Endothelial cell of umbilical vein (primary cell): Measurements from ENCODE around the gene CXCL3. TPM values are rescaled to one million over a fixed set of nuclear protein-coding genes. Genes with fewer than 3 reads are reported as not detected.

Experiments
- BruUV-seq: library from RNA; stranded (reverse); fragments of 400-500 nt; replicated peaks from 2 replicates; lab custom pipeline; 2021; lab: Mats Ljungman, UMichigan
- CTCF ChIA-PET: fragments of 300-600, 350-600 bp; sonication (Branson Sonifier 250); formaldehyde crosslinking; loops from one replicate; lab custom pipeline; 2021; ENCODE audit warnings: antibody characterized with exemption, inconsistent platforms; lab: Charles Lee
- POLR2A ChIA-PET: fragments of 300-600, 350-600 bp; sonication (Branson Sonifier 250); formaldehyde crosslinking; loops from one replicate; lab custom pipeline; 2021; ENCODE audit warnings: antibody characterized with exemption, inconsistent platforms; lab: Charles Lee
- DNase-seq: peaks from one replicate; pipeline ENCODE4 v3.0.0-alpha.2; 2011; ENCODE audit warnings: low read depth, low spot score
- FAIRE-seq: peaks from 2 replicates; lab custom pipeline; 2011; peaks lifted over from hg19 to GRCh38; lab: Jason Lieb, UNC
- H2AFZ ChIP-seq: 2 replicates; pipeline ENCODE4 v1.6.0; 2012; ENCODE audit warnings: low read depth, low read length, control low read depth, inconsistent platforms
- H3K27ac ChIP-seq: 2 replicates; pipeline ENCODE4 v1.5.1; 2011; ENCODE audit warnings: low read depth, mild to moderate bottlenecking, control low read depth, low read length, moderate library complexity; ENCODE audit not compliant: insufficient read depth
- H3K27me3 ChIP-seq, 2 experiments: 2 replicates each; pipeline versions ENCODE4 v1.6.0 to v1.6.1; 2011; ENCODE audit warnings: low read length in 2 of 2, mixed read lengths in 1 of 2; ENCODE audit not compliant: control insufficient read depth in 2 of 2, insufficient read depth in 2 of 2
- H3K36me3 ChIP-seq, 2 experiments: 2 replicates in 1 of 2; 3 replicates in 1 of 2; pipeline ENCODE4 v1.5.1; 2011; ENCODE audit warnings: low read length in 2 of 2, mild to moderate bottlenecking in 1 of 2, moderate library complexity in 1 of 2; ENCODE audit not compliant: control insufficient read depth in 2 of 2, insufficient read depth in 2 of 2; ENCODE audit errors: extremely low read depth in 1 of 2
- H3K4me1 ChIP-seq: 3 replicates; pipeline ENCODE4 v1.5.1; 2011; ENCODE audit warnings: mild to moderate bottlenecking, low read length; ENCODE audit not compliant: control insufficient read depth, insufficient read depth; ENCODE audit errors: extremely low read depth
- H3K4me2 ChIP-seq: 2 replicates; pipeline ENCODE4 v1.6.1; 2011; ENCODE audit warnings: low read length, control low read depth, mixed read lengths; ENCODE audit not compliant: insufficient read depth
- H3K4me3 ChIP-seq, 3 experiments: fragments of 200-600 bp in 1 of 3; sonication (generic), shearing (Covaris generic) in 1 of 3; replicated peaks in 1 of 3; 2 replicates each; pipeline ENCODE4 v1.5.1; 2011 to 2016; ENCODE audit warnings: control low read depth in 3 of 3, low read length in 3 of 3, mild to moderate bottlenecking in 2 of 3, inconsistent platforms in 1 of 3, low read depth in 1 of 3, moderate library complexity in 1 of 3; ENCODE audit not compliant: insufficient read depth in 1 of 3
- H3K79me2 ChIP-seq: 2 replicates; pipeline ENCODE4 v1.6.0; 2012; ENCODE audit warnings: low read length, inconsistent platforms; ENCODE audit not compliant: control insufficient read depth, insufficient read depth
- H3K9ac ChIP-seq: replicated peaks from 2 replicates; pipeline ENCODE3; 2011; ENCODE audit warnings: low read length, control low read depth; ENCODE audit not compliant: insufficient read depth; ENCODE audit errors: extremely low read depth
- H3K9me1 ChIP-seq: replicated peaks from 3 replicates; pipeline ENCODE4 v1.6.0; 2011; ENCODE audit warnings: mild to moderate bottlenecking, low read length; ENCODE audit not compliant: control insufficient read depth, insufficient read depth; ENCODE audit errors: extremely low read depth
- H3K9me3 ChIP-seq: replicated peaks from 2 replicates; pipeline ENCODE4 v1.5.1; 2012; ENCODE audit warnings: low read length, inconsistent platforms; ENCODE audit not compliant: control insufficient read depth, insufficient read depth
- H4K20me1 ChIP-seq: replicated peaks from 2 replicates; pipeline ENCODE3; 2011; ENCODE audit warnings: mild to moderate bottlenecking, low read length; ENCODE audit not compliant: control insufficient read depth, insufficient read depth; ENCODE audit errors: extremely low read depth
- EZH2 ChIP-seq: IDR thresholded peaks from 2 replicates; pipeline ENCODE4 v1.6.1; 2012; ENCODE audit warnings: borderline replicate concordance, low read depth, mild to moderate bottlenecking, moderate library complexity, low read length, inconsistent platforms; ENCODE audit not compliant: severe bottlenecking
- FOS ChIP-seq: IDR thresholded peaks from 2 replicates; pipeline ENCODE4 v1.6.1; 2011; ENCODE audit warnings: mild to moderate bottlenecking, low read length, moderate library complexity, borderline replicate concordance; ENCODE audit not compliant: insufficient read depth
- GATA2 ChIP-seq: IDR thresholded peaks from 2 replicates; pipeline ENCODE4 v1.7.0; 2011; ENCODE audit warnings: low read depth, mild to moderate bottlenecking, moderate library complexity, mixed read lengths, low read length; ENCODE audit not compliant: insufficient read length, insufficient read depth
- JUN ChIP-seq: IDR thresholded peaks from 2 replicates; pipeline ENCODE4 v1.6.1; 2011; ENCODE audit warnings: borderline replicate concordance, low read depth; ENCODE audit not compliant: insufficient read length, insufficient read depth
- MYC ChIP-seq: IDR thresholded peaks from one replicate; pipeline ENCODE4 v1.6.1; 2011; ENCODE audit warnings: mild to moderate bottlenecking, low read depth, low read length
- POLR2A ChIP-seq: IDR thresholded peaks from 2 replicates; pipeline ENCODE4 v1.6.1; 2012; ENCODE audit warnings: low read depth, mild to moderate bottlenecking, control low read depth, low read length
- POLR2AphosphoS5 ChIP-seq: IDR thresholded peaks from 2 replicates; pipeline ENCODE4 v1.6.1; 2012; ENCODE audit warnings: low read depth, mild to moderate bottlenecking, control low read depth, low read length, moderate library complexity; ENCODE audit not compliant: insufficient read depth
- dilution Hi-C: fragments of 300-500 bp; cut with MboI; formaldehyde crosslinking; loops from one replicate; pipeline ENCODE4 v1.15.0; 2019; ENCODE audit warnings: low sequenced_read_pairs; ENCODE audit not compliant: extremely low pct_ligation_motif_present
- intact Hi-C: fragments of 100-400 bp; cut with micrococcal nuclease; formaldehyde crosslinking; loops from one replicate; pipeline ENCODE4 v1.10.0; 2022
- polyA plus RNA-seq, 4 experiments: library from polyadenylated mRNA; depleted of rRNA in 3 of 4; stranded (reverse) in 3 of 4; unstranded in 1 of 4; fragments of >200 nt; gene quantifications; 2 replicates each; pipeline versions ENCODE4 v1.2.1 to v1.2.3, GENCODE V29; 2011 to 2012; ENCODE audit warnings: missing spikeins in 1 of 4
- total RNA-seq: library from RNA; stranded (reverse); gene quantifications from 2 replicates; pipeline ENCODE4 v1.2.3, GENCODE V29; 2021
- TF ChIP-seq, protein P1 (sequence below), 2 donors: IDR thresholded peaks; 1 replicate in 1 of 2; 2 replicates in 1 of 2; pipeline ENCODE4 v1.5.1; 2011; ENCODE audit warnings: low read length in 2 of 2, mild to moderate bottlenecking in 2 of 2, moderate library complexity in 2 of 2, control low read depth in 1 of 2, inconsistent platforms in 1 of 2, low read depth in 1 of 2; ENCODE audit not compliant: insufficient read depth in 1 of 2; ENCODE audit errors: extremely low read depth in 1 of 2
- TF ChIP-seq, protein P2 (sequence below): IDR thresholded peaks from 2 replicates; pipeline ENCODE4 v1.6.1; 2011; ENCODE audit not compliant: insufficient read depth, insufficient read length

Gene CXCL3
- total and polyA plus RNA-seq, 2 donors (not counting 3 experiments of a cell fraction or from before 2014, with no cell fraction given): 1.1 to 1.3 TPM

DNA sequence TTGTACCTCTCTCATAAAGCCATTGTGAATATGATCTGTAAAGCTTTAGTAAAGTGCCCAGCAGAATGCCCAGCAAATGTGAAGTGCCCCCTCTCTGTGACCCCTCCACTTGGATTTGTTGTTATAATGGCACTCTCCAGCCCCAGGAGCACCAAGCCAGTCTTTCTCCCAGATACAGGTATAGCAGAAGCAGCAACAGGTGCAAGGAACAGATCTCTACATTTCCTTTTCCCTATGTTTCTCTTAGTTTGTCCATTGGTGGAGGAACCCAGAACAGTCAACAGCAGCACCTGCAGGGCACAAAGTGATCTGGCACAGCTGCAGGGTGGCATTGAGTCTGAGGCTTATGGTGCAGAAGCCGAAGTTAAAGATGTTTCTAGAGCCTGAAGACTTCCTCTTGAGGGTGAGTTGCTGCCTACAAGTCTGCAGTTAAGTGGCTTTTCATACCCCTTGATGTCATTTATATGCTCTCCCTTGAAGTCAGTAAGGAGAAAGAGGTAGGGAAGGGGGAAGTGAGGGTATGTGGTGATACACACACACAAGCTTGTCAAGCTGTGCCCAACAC, 16.1 kb upstream of the CXCL3 start:
- Histone ChIP-seq H3K4me2 (no peak overlapping the region), H3K36me3 (no peaks in the 10 kb centered on the region), H3K4me1 (no peaks in the 10 kb centered on the region), H3K4me3 (no peak overlapping the region), H3K79me2 (no peaks in the 10 kb centered on the region), H3K9me1 (no peaks in the 10 kb centered on the region), H3K9me3 (no peaks in the 10 kb centered on the region), H3K9ac (no peak overlapping the region), H3K27me3 (no peaks in the 10 kb centered on the region), H2AFZ (no peak overlapping the region), H3K27ac (no peak overlapping the region), H4K20me1 (no peaks in the 10 kb centered on the region)
- no peak for DNase-seq
- intact Hi-C loops: no loop called here
- no TSS peak for BruUV-seq
- CTCF ChIA-PET: no interaction called here
- no peak for FAIRE-seq
- dilution Hi-C loops: no loop called here
- POLR2A ChIA-PET: no interaction called here
- TF ChIP-seq MYC: no peak
- no peak for TF ChIP-seq FOS
- no peak for TF ChIP-seq GATA2
- TF ChIP-seq POLR2AphosphoS5: no peak
- TF ChIP-seq POLR2A: no peak
- TF ChIP-seq, protein P1, sequence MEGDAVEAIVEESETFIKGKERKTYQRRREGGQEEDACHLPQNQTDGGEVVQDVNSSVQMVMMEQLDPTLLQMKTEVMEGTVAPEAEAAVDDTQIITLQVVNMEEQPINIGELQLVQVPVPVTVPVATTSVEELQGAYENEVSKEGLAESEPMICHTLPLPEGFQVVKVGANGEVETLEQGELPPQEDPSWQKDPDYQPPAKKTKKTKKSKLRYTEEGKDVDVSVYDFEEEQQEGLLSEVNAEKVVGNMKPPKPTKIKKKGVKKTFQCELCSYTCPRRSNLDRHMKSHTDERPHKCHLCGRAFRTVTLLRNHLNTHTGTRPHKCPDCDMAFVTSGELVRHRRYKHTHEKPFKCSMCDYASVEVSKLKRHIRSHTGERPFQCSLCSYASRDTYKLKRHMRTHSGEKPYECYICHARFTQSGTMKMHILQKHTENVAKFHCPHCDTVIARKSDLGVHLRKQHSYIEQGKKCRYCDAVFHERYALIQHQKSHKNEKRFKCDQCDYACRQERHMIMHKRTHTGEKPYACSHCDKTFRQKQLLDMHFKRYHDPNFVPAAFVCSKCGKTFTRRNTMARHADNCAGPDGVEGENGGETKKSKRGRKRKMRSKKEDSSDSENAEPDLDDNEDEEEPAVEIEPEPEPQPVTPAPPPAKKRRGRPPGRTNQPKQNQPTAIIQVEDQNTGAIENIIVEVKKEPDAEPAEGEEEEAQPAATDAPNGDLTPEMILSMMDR (IDR thresholded peaks at IDR 0.05; ENCODE audit: extremely low read depth in 1 of 2, insufficient read depth in 1 of 2, low read depth in 1 of 2, low read length in 2 of 2): no peak
- no peak for TF ChIP-seq EZH2
- TF ChIP-seq, protein P2, sequence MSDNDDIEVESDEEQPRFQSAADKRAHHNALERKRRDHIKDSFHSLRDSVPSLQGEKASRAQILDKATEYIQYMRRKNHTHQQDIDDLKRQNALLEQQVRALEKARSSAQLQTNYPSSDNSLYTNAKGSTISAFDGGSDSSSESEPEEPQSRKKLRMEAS: no peak
- no peak for TF ChIP-seq JUN
